ENCODE measurements around the gene MEP1A.
"Not testable (repeated sequence)": the region's sequence is repeated elsewhere in the genome, so short reads cannot be mapped to it uniquely, and the experiment has no call there.

MEP1A gene

GRCh38 chr6:46774736-46775135 is 18.5 kb upstream of the MEP1A start:
- DNase-seq (ENCODE audit: low read depth in 3 of 3, low spot score in 1 of 3), result not testable (repeated sequence)

- DNase-seq (ENCODE audit: low read depth in 3 of 3, low spot score in 1 of 3), result no peak
Observed at GRCh38 chr6:46776070-46776712, 17.0 kb upstream of the MEP1A start.

- DNase-seq (ENCODE audit: low read depth in 3 of 3, low spot score in 1 of 3), result no peak
Observed at GRCh38 chr6:46777476-46778346, 15.5 kb upstream of the MEP1A start.

GRCh38 chr6:46781478-46782378 is 11.5 kb upstream of the MEP1A start:
- DNase-seq (ENCODE audit: low read depth in 3 of 3, low spot score in 1 of 3), result no peak

- no peak for DNase-seq (ENCODE audit: low read depth in 3 of 3, low spot score in 1 of 3)
Observed at GRCh38 chr6:46784535-46784934, 8.7 kb upstream of the MEP1A start.

GRCh38 chr6:46787871-46788540 is 5.2 kb upstream of the MEP1A start:
- DNase-seq (ENCODE audit: low read depth in 3 of 3, low spot score in 1 of 3), result no peak

- DNase-seq (ENCODE audit: low read depth in 3 of 3, low spot score in 1 of 3), result no peak
Observed at GRCh38 chr6:46788791-46789190, 4.4 kb upstream of the MEP1A start.

- no peak for DNase-seq (ENCODE audit: low read depth in 3 of 3, low spot score in 1 of 3)
Observed at GRCh38 chr6:46789434-46790354, 3.5 kb upstream of the MEP1A start.

GRCh38 chr6:46790355-46790874 is 2.8 kb upstream of the MEP1A start:
- DNase-seq (ENCODE audit: low read depth in 3 of 3, low spot score in 1 of 3), result no peak

GRCh38 chr6:46792635-46793034 is 554 bp upstream of the MEP1A start:
- DNase-seq (ENCODE audit: low read depth in 3 of 3, low spot score in 1 of 3), result no peak

- DNase-seq (ENCODE audit: low read depth in 3 of 3, low spot score in 1 of 3), result no peak
Observed at GRCh38 chr6:46794068-46794467, 879 bp downstream of the MEP1A start.

GRCh38 chr6:46795816-46796215 is 2.6 kb downstream of the MEP1A start:
- DNase-seq (ENCODE audit: low read depth in 3 of 3, low spot score in 1 of 3), result no peak

GRCh38 chr6:46796848-46797580 is 3.8 kb downstream of the MEP1A start:
- DNase-seq (ENCODE audit: low read depth in 3 of 3, low spot score in 1 of 3), result no peak

GRCh38 chr6:46799657-46800056 is 6.5 kb downstream of the MEP1A start:
- DNase-seq (ENCODE audit: low read depth in 3 of 3, low spot score in 1 of 3), result no peak

GRCh38 chr6:46808806-46809205 is 15.6 kb downstream of the MEP1A start:
- DNase-seq (ENCODE audit: low read depth in 3 of 3, low spot score in 1 of 3), result no peak

- no peak for DNase-seq (ENCODE audit: low read depth in 3 of 3, low spot score in 1 of 3)
Observed at GRCh38 chr6:46815130-46815529, 21.9 kb downstream of the MEP1A start.

GRCh38 chr6:46816626-46817025 is 23.4 kb downstream of the MEP1A start:
- no peak for DNase-seq (ENCODE audit: low read depth in 3 of 3, low spot score in 1 of 3)

GRCh38 chr6:46819561-46819960 is 26.4 kb downstream of the MEP1A start:
- no peak for DNase-seq (ENCODE audit: low read depth in 3 of 3, low spot score in 1 of 3)

GRCh38 chr6:46821458-46821881 is 28.3 kb downstream of the MEP1A start:
- no peak for DNase-seq (ENCODE audit: low read depth in 3 of 3, low spot score in 1 of 3)
